GM11168 (cell line): ENCODE data around the gene THADA.

Source experiments
- in situ Hi-C: fragments of 300-500 bp; cut with MboI; formaldehyde crosslinking; loops from one replicate; pipeline ENCODE4 v1.12.0; 2022; ENCODE audit warnings: low sequenced_read_pairs; ENCODE audit not compliant: unreplicated experiment

Gene THADA

GRCh38 chr2:43188561-43189386 lies 407.1 kb downstream of the THADA start:
- in situ Hi-C loops: no loop called here

GRCh38 chr2:43186679-43187374 lies 409.0 kb downstream of the THADA start:
- in situ Hi-C loops: no loop called here

DNA sequence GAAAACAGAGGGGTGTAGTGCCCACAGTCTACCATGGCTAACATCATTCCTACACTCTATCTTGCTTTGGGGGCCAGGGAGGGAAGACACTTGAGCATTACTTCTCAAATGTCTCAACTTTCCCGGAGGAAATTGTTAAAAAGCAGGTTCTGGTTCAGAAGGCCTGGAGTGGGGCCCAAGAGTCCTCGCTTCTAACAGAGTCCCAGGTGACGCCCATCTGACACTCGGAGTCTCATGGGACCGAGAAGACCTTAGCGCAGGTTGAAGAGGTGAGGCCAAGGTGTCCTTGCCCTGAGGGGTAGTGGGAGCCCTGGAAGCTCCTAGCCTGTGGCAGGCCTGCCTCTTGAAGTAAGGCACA lies 409.5 kb downstream of the THADA start:
- in situ Hi-C loops: no loop called here

- in situ Hi-C loops: no loop called here
Measured at GRCh38 chr2:43185146-43185545, 410.7 kb downstream of the THADA start.

DNA sequence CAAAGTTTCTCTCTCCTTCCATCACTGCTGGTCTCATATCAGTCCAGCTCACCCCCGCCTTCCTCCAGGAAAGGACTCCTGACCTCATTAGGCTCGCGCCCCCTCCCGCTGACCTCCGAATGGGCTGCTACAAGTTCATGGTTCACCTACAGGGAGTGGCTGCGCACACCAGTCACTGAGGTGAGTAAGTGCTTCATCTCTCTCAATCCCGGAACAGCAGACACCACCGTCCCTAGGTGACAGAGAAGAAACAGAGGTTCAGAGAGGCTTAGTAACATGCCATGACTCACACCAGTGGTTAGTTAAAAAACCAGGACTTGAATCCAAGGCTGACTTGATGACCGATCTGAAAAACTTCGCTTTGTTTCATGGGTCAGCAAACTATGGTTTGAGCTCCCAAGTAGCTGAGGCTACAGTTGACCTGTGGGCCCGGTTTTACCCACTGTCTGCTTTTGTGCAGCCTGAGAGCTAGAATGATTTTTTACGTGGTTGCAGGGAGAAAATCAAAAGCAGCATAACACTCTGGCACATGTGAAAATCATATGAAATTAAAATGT lies 411.4 kb downstream of the THADA start:
- in situ Hi-C loops: no loop called here

- in situ Hi-C loops: no loop called here
Measured at GRCh38 chr2:43183743-43184142, 412.1 kb downstream of the THADA start.

GRCh38 chr2:43180897-43181296 lies 414.9 kb downstream of the THADA start:
- in situ Hi-C loops: no loop called here
